HG02759 (cell line): ENCODE results near the gene PALM3.

ENCODE experiments used
- ATAC-seq: cut with Tn5 transposase; IDR thresholded peaks from one replicate; pipeline ENCODE4 v1.9.1; 2021; ENCODE audit warnings: mild to moderate bottlenecking, moderate library complexity; ENCODE audit not compliant: unreplicated experiment

PALM3 gene

GRCh38 chr19:14089662-14090508, 28.0 kb upstream of the PALM3 start:
- ATAC-seq = peak; percentile 30

GRCh38 chr19:14089412-14089661, 27.5 kb upstream of the PALM3 start:
- no peak for ATAC-seq

- ATAC-seq = no peak
These were observed 26.9 kb upstream of the PALM3 start for GRCh38 chr19:14088634-14089411.

GRCh38 chr19:14086098-14086497, 24.2 kb upstream of the PALM3 start:
- no peak for ATAC-seq

GRCh38 chr19:14085309-14085995, 23.6 kb upstream of the PALM3 start, which contains the start of gene C19orf67:
TSS of gene C19orf67 (minus strand) at chr19:14085783. CDS start at chr19:14085627, 156 bp downstream.
- no peak for ATAC-seq

- ATAC-seq = no peak
These were observed 20.7 kb upstream of the PALM3 start for GRCh38 chr19:14082675-14082960.

GRCh38 chr19:14081797-14082674, 20.2 kb upstream of the PALM3 start:
- ATAC-seq = peak; percentile 12

- peak; percentile 86 for ATAC-seq
These were observed 19.3 kb upstream of the PALM3 start for GRCh38 chr19:14080887-14081796.

GRCh38 chr19:14078411-14078810, 16.5 kb upstream of the PALM3 start:
- no peak for ATAC-seq

- ATAC-seq = no peak
These were observed 12.3 kb upstream of the PALM3 start for GRCh38 chr19:14073925-14074838.

GRCh38 chr19:14073261-14073924, 11.5 kb upstream of the PALM3 start:
- ATAC-seq = peak; percentile 66

GRCh38 chr19:14072535-14073260, 10.8 kb upstream of the PALM3 start, which contains the start of gene MISP3:
TSS of gene MISP3 (plus strand) at chr19:14072786. CDS start at chr19:14073310, 524 bp downstream.
- ATAC-seq = peak; percentile 20

GRCh38 chr19:14070268-14071050, 8.6 kb upstream of the PALM3 start:
- no peak for ATAC-seq

- no peak for ATAC-seq
These were observed 4.3 kb upstream of the PALM3 start for GRCh38 chr19:14066134-14066533.

- ATAC-seq = no peak
These were observed 1.2 kb upstream of the PALM3 start for GRCh38 chr19:14063105-14063504.

- ATAC-seq = no peak
These were observed 631 bp upstream of the PALM3 start for GRCh38 chr19:14062558-14062855.
